Measurements from ENCODE around the gene SREBF1.

The SREBF1 gene

DNA sequence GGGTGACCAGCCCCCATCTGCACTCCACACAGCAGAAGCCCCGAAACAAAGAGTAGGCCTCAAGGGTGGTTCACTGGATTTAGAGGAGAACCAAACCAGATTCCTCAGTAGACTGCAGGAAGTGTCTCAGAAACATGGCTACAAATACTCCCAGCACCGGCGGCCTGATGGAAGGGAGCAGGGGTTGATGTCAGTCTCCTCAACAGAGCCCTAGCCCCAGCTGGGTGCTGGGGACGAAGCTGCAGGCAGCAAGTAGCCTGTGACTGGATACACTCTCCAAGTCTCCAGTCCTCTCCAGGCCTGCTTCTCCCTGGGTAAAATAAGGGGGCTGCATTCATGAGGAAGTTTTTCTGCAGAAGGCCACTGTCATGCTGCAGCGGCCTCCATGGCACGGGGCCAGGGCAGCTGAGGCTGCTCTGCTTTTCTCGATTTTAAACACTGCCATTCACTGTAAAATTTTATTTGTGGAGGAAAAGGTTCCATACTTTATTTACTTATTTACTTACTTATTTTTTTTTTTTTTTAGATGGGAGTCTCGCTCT, 36.7 kb upstream of the SREBF1 start:
- Histone ChIP-seq H3K9ac (ENCODE audit: low read depth in 1 of 2, low read length in 2 of 2) (no peak overlapping the region), H3K4me3 (ENCODE audit: low read length in 2 of 2) (no peak overlapping the region), H3K4me1 (ENCODE audit: control insufficient read depth in 2 of 2, insufficient read depth in 2 of 2, low read length in 2 of 2) (peaks cover 7 to 12% of the 10 kb centered on the region in 2 donors), H3K27ac (ENCODE audit: low read depth in 2 of 2, low read length in 2 of 2) (no peak overlapping the region), H3K27me3 (ENCODE audit: control insufficient read depth in 2 of 2, insufficient read depth in 2 of 2, low read length in 2 of 2) (no peaks in the 10 kb centered on the region), H3K9me3 (ENCODE audit: control insufficient read depth in 2 of 2, low read length in 2 of 2) (no peaks in the 10 kb centered on the region), H3K36me3 (ENCODE audit: control insufficient read depth in 2 of 2, insufficient read depth in 2 of 2, low read length in 2 of 2) (peaks cover 19 to 33% of the 10 kb centered on the region in 2 donors)

GRCh38 chr17:17872547-17873345, 36.0 kb upstream of the SREBF1 start:
- Histone ChIP-seq H3K9me3 (ENCODE audit: control insufficient read depth in 2 of 2, low read length in 2 of 2) (no peaks in the 10 kb centered on the region), H3K27me3 (ENCODE audit: control insufficient read depth in 2 of 2, insufficient read depth in 2 of 2, low read length in 2 of 2) (no peaks in the 10 kb centered on the region), H3K36me3 (ENCODE audit: control insufficient read depth in 2 of 2, insufficient read depth in 2 of 2, low read length in 2 of 2) (peaks cover 18 to 29% of the 10 kb centered on the region in 2 donors), H3K4me3 (ENCODE audit: low read length in 2 of 2) (no peak overlapping the region), H3K27ac (ENCODE audit: low read depth in 2 of 2, low read length in 2 of 2) (no peak overlapping the region), H3K9ac (ENCODE audit: low read depth in 1 of 2, low read length in 2 of 2) (no peak overlapping the region), H3K4me1 (ENCODE audit: control insufficient read depth in 2 of 2, insufficient read depth in 2 of 2, low read length in 2 of 2) (peaks cover 7 to 10% of the 10 kb centered on the region in 2 donors)

DNA sequence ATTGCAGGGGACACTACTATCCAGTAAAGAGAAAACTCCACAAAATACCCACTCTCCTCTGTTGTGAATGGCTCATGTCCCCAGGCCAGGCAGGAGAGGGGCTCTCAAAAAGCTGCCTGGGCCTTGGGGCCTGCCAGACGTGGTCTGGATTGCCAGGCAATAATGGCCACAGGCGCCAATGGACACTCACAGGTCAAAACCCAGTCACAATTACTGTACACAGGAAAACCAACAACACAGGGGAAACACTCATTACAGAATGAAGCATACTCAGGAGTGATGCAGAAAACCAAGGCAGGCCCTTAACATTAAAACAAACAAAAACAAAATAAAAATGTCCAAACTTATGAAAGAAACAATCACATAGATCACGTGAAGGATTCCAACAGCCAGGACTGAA, 35.1 kb upstream of the SREBF1 start:
- peaks cover 5% of the 10 kb centered on the region in 2 donors for H3K4me1 ChIP-seq (ENCODE audit: control insufficient read depth in 2 of 2, insufficient read depth in 2 of 2, low read length in 2 of 2)
- H3K36me3 ChIP-seq (ENCODE audit: control insufficient read depth in 2 of 2, insufficient read depth in 2 of 2, low read length in 2 of 2) = peaks cover 23 to 29% of the 10 kb centered on the region in 2 donors
- no peak overlapping the region for H3K27ac ChIP-seq (ENCODE audit: low read depth in 2 of 2, low read length in 2 of 2)
- no peak overlapping the region for H3K9ac ChIP-seq (ENCODE audit: low read depth in 1 of 2, low read length in 2 of 2)
- H3K4me3 ChIP-seq (ENCODE audit: low read length in 2 of 2) = no peak overlapping the region
- H3K27me3 ChIP-seq (ENCODE audit: control insufficient read depth in 2 of 2, insufficient read depth in 2 of 2, low read length in 2 of 2) = no peaks in the 10 kb centered on the region
- no peaks in the 10 kb centered on the region for H3K9me3 ChIP-seq (ENCODE audit: control insufficient read depth in 2 of 2, low read length in 2 of 2)

GRCh38 chr17:17870247-17870646, 33.5 kb upstream of the SREBF1 start:
- Histone ChIP-seq H3K9me3 (ENCODE audit: control insufficient read depth in 2 of 2, low read length in 2 of 2) (no peaks in the 10 kb centered on the region), H3K36me3 (ENCODE audit: control insufficient read depth in 2 of 2, insufficient read depth in 2 of 2, low read length in 2 of 2) (peaks cover 19 to 26% of the 10 kb centered on the region in 2 donors), H3K27ac (ENCODE audit: low read depth in 2 of 2, low read length in 2 of 2) (no peak overlapping the region)

GRCh38 chr17:17868641-17869522, 32.1 kb upstream of the SREBF1 start:
- Histone ChIP-seq H3K4me1 (ENCODE audit: control insufficient read depth in 2 of 2, insufficient read depth in 2 of 2, low read length in 2 of 2) (no peaks in the 10 kb centered on the region), H3K27me3 (ENCODE audit: control insufficient read depth in 2 of 2, insufficient read depth in 2 of 2, low read length in 2 of 2) (no peaks in the 10 kb centered on the region), H3K4me3 (ENCODE audit: low read length in 2 of 2) (no peak overlapping the region), H3K36me3 (ENCODE audit: control insufficient read depth in 2 of 2, insufficient read depth in 2 of 2, low read length in 2 of 2) (peaks cover 19 to 26% of the 10 kb centered on the region in 2 donors), H3K27ac (ENCODE audit: low read depth in 2 of 2, low read length in 2 of 2) (peak overlapping the region in 1 of 2 donors; percentile 28), H3K9me3 (ENCODE audit: control insufficient read depth in 2 of 2, low read length in 2 of 2) (no peaks in the 10 kb centered on the region), H3K9ac (ENCODE audit: low read depth in 1 of 2, low read length in 2 of 2) (no peak overlapping the region)

More at GRCh38 chr17:17870247-17870646, 33.5 kb upstream of the SREBF1 start:
- H3K9ac ChIP-seq (ENCODE audit: low read depth in 1 of 2, low read length in 2 of 2) = no peak overlapping the region
- no peaks in the 10 kb centered on the region for H3K27me3 ChIP-seq (ENCODE audit: control insufficient read depth in 2 of 2, insufficient read depth in 2 of 2, low read length in 2 of 2)
- no peaks in the 10 kb centered on the region for H3K4me1 ChIP-seq (ENCODE audit: control insufficient read depth in 2 of 2, insufficient read depth in 2 of 2, low read length in 2 of 2)
- no peak overlapping the region for H3K4me3 ChIP-seq (ENCODE audit: low read length in 2 of 2)

GRCh38 chr17:17866897-17867296, 30.1 kb upstream of the SREBF1 start:
- H3K9ac ChIP-seq (ENCODE audit: low read depth in 1 of 2, low read length in 2 of 2) = no peak overlapping the region
- H3K4me3 ChIP-seq (ENCODE audit: low read length in 2 of 2) = no peak overlapping the region
- H3K4me1 ChIP-seq (ENCODE audit: control insufficient read depth in 2 of 2, insufficient read depth in 2 of 2, low read length in 2 of 2) = no peaks in the 10 kb centered on the region
- H3K27ac ChIP-seq (ENCODE audit: low read depth in 2 of 2, low read length in 2 of 2) = no peak overlapping the region
- peaks cover 17 to 31% of the 10 kb centered on the region in 2 donors for H3K36me3 ChIP-seq (ENCODE audit: control insufficient read depth in 2 of 2, insufficient read depth in 2 of 2, low read length in 2 of 2)
- no peaks in the 10 kb centered on the region for H3K27me3 ChIP-seq (ENCODE audit: control insufficient read depth in 2 of 2, insufficient read depth in 2 of 2, low read length in 2 of 2)
- no peaks in the 10 kb centered on the region for H3K9me3 ChIP-seq (ENCODE audit: control insufficient read depth in 2 of 2, low read length in 2 of 2)

- Histone ChIP-seq H3K4me3 (ENCODE audit: low read length in 2 of 2) (no peak overlapping the region), H3K9me3 (ENCODE audit: control insufficient read depth in 2 of 2, low read length in 2 of 2) (no peaks in the 10 kb centered on the region), H3K27me3 (ENCODE audit: control insufficient read depth in 2 of 2, insufficient read depth in 2 of 2, low read length in 2 of 2) (no peaks in the 10 kb centered on the region), H3K9ac (ENCODE audit: low read depth in 1 of 2, low read length in 2 of 2) (no peak overlapping the region), H3K27ac (ENCODE audit: low read depth in 2 of 2, low read length in 2 of 2) (no peak overlapping the region), H3K4me1 (ENCODE audit: control insufficient read depth in 2 of 2, insufficient read depth in 2 of 2, low read length in 2 of 2) (no peaks in the 10 kb centered on the region), H3K36me3 (ENCODE audit: control insufficient read depth in 2 of 2, insufficient read depth in 2 of 2, low read length in 2 of 2) (peaks cover 17 to 34% of the 10 kb centered on the region in 2 donors)
These were observed 29.6 kb upstream of the SREBF1 start for GRCh38 chr17:17866425-17866824.

DNA sequence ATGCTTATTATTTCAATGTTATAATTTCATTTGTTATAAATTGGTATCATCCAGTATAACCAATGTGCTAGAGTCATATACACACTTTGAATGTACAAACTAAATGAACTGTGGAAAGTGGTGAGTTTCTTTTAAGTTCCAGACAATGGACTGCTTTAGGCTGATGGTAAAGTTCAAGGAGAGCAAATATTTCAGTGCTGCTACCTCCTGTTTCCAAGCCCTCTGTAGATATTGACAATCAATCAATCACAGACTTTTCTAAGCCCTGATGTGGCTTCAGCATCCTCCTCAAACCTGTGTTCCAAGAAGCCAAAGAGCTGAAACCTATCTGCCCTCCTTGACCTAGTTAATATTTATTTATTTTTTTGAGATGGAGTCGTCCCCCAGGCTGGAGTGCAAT, 28.2 kb upstream of the SREBF1 start:
- Histone ChIP-seq H3K9ac (ENCODE audit: low read depth in 1 of 2, low read length in 2 of 2) (no peak overlapping the region), H3K27me3 (ENCODE audit: control insufficient read depth in 2 of 2, insufficient read depth in 2 of 2, low read length in 2 of 2) (no peaks in the 10 kb centered on the region), H3K4me3 (ENCODE audit: low read length in 2 of 2) (no peak overlapping the region), H3K36me3 (ENCODE audit: control insufficient read depth in 2 of 2, insufficient read depth in 2 of 2, low read length in 2 of 2) (peaks cover 17 to 38% of the 10 kb centered on the region in 2 donors), H3K27ac (ENCODE audit: low read depth in 2 of 2, low read length in 2 of 2) (no peak overlapping the region), H3K4me1 (ENCODE audit: control insufficient read depth in 2 of 2, insufficient read depth in 2 of 2, low read length in 2 of 2) (no peaks in the 10 kb centered on the region), H3K9me3 (ENCODE audit: control insufficient read depth in 2 of 2, low read length in 2 of 2) (no peaks in the 10 kb centered on the region)

GRCh38 chr17:17860766-17861107, 24.0 kb upstream of the SREBF1 start:
- Histone ChIP-seq H3K9ac (ENCODE audit: low read depth in 1 of 2, low read length in 2 of 2) (no peak overlapping the region), H3K9me3 (ENCODE audit: control insufficient read depth in 2 of 2, low read length in 2 of 2) (no peaks in the 10 kb centered on the region), H3K27me3 (ENCODE audit: control insufficient read depth in 2 of 2, insufficient read depth in 2 of 2, low read length in 2 of 2) (no peaks in the 10 kb centered on the region), H3K27ac (ENCODE audit: low read depth in 2 of 2, low read length in 2 of 2) (no peak overlapping the region), H3K36me3 (ENCODE audit: control insufficient read depth in 2 of 2, insufficient read depth in 2 of 2, low read length in 2 of 2) (peaks cover 0 to 12% of the 10 kb centered on the region in 2 donors), H3K4me1 (ENCODE audit: control insufficient read depth in 2 of 2, insufficient read depth in 2 of 2, low read length in 2 of 2) (no peaks in the 10 kb centered on the region), H3K4me3 (ENCODE audit: low read length in 2 of 2) (no peak overlapping the region)
